Breast epithelium (tissue), 4 donors: ENCODE data around the gene AK1. TPM values are rescaled to one million over a fixed set of nuclear protein-coding genes. Genes with fewer than 3 reads are reported as not detected.
A peak's percentile ranks its signal among the peaks of the same experiment; 100 is the strongest.

Experiments
- DNase-seq, 2 donors: peaks; one replicate each; pipeline ENCODE4 v3.0.0-alpha.2; 2019; ENCODE audit warnings: low spot score in 2 of 2
- H3K27ac ChIP-seq, 2 donors: fragments of 200-600 bp; sonication (generic) in 1 of 2; one replicate each; pipeline ENCODE4 v1.5.1; 2016 to 2019; ENCODE audit warnings: mild to moderate bottlenecking in 1 of 2
- H3K27me3 ChIP-seq, 2 donors: fragments of 200-600 bp; sonication (generic) in 1 of 2; one replicate each; pipeline versions ENCODE4 v1.5.1 to v1.6.0; 2017 to 2019; ENCODE audit warnings: control low read depth in 1 of 2, mild to moderate bottlenecking in 1 of 2
- H3K36me3 ChIP-seq: fragments of 200-600 bp; one replicate; pipeline ENCODE4 v1.5.1; 2019
- H3K4me1 ChIP-seq, 2 donors: fragments of 200-600 bp; sonication (generic); one replicate each; pipeline ENCODE4 v1.5.1; 2016 to 2019; ENCODE audit warnings: control low read depth in 1 of 2
- H3K4me3 ChIP-seq, 3 donors: fragments of 200-600 bp; sonication (generic); 1 replicate in 2 of 3; 2 replicates in 1 of 3; pipeline ENCODE4 v1.5.1; 2016 to 2019; ENCODE audit warnings: mild to moderate bottlenecking in 3 of 3, moderate library complexity in 2 of 3
- H3K9me3 ChIP-seq, 2 donors: fragments of 200-600 bp; sonication (generic) in 1 of 2; one replicate each; pipeline ENCODE4 v1.5.1; 2016 to 2019; ENCODE audit warnings: control low read depth in 1 of 2
- POLR2A ChIP-seq: fragments of 450-650 bp; IDR thresholded peaks from one replicate; pipeline ENCODE4 v1.6.1; 2016; ENCODE audit warnings: antibody characterized with exemption, mild to moderate bottlenecking, moderate library complexity
- POLR2AphosphoS5 ChIP-seq, 3 donors: sonication (generic); formaldehyde crosslinking; IDR thresholded peaks; one replicate each; pipeline ENCODE4 v1.6.1; 2017; ENCODE audit warnings: antibody characterized with exemption in 3 of 3
- intact Hi-C: fragments of 100-400 bp; cut with DNase I; formaldehyde crosslinking; loops from one replicate; pipeline ENCODE4 v1.15.1; 2023; ENCODE audit warnings: low total_unique reads
- total RNA-seq, 3 donors: library from RNA; depleted of rRNA; stranded (reverse); fragments of >200 nt; gene quantifications; one replicate each; pipeline ENCODE4 v1.1.0, GENCODE V29; 2016
- TF ChIP-seq, protein P1 (sequence below), 3 donors: fragments of 450-650 bp; IDR thresholded peaks; one replicate each; pipeline ENCODE4 v1.5.1; 2016 to 2017; ENCODE audit warnings: antibody characterized with exemption in 3 of 3, mild to moderate bottlenecking in 3 of 3, moderate library complexity in 3 of 3

AK1 gene
- total RNA-seq, 3 donors from 2014 or later, result 23.5 to 30.2 (median 23.6) TPM

DNA sequence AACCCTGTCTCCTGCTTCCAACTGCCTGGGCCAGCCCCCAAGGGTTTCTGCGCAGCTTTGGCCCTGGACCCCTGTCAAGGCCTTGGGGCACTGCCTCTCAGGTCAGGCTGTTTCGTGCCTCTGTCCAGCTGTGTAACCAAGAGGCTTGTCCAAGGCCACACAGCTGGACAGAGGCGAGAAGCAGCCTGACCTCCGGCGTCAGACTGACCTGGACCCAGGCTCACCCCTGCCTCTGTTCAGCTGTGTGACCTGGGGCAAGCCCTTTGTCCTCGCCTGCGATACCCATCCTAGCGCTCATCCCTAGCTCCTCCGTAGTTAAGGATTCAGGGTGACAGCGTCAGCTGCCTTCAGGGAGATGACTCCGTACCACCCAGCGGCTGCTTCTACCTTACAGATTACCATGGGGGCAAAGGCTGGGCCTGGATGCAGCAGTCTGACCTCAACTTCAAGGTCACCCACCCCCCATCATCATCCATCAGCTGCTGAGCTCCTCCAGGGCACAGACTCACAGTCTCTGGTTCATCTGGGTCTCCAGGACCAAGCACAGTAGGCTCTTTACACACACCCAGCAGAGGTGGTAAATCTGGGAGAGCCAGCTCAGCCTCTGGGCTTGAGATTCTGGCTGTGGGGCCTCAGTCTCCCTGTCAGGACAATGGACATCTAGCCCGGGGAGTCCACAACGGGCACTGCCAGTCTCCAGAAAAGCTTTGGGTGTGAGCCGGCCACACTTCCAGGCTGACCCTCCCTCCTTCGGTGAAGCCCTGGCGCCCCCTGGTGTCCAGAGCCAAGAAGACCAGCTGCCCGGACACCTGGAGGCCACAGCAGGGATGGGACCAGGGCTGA is 7.9 kb downstream of the AK1 start:
- peak; percentile 76 to 84 for DNase-seq
- H3K9me3 ChIP-seq, result no peaks in the 10 kb centered on the region

DNA sequence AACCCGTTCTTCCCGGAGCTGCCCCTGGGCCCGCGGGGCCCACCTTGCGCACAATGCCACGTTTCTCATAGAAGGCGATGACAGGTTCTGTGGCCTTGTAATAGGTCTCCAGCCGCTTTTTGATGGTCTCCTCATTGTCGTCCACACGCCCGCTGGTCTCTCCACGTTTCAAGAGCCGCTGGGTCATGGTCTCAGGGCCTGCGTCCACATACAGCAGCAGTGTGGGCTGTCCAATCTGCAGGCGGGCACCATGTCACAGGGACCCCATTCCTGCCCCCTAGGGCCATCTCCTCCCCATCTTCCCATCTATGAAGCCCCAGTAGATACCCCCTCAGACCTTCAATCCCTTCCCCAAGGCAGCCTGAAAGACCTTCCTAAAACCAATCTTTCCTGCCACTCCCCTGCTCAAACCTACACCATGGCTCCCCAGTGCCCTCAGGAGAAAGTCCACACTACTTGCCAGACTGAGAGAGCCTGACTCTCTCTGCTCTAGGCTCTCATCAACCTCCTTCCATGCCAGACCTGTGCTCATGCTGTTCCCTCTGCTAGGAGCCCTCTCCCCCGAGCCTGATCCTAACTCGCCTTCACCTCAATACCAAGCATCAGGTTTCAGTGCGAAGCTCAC is 9.1 kb downstream of the AK1 start:
- Histone ChIP-seq H3K4me1 (no peaks in the 10 kb centered on the region), H3K4me3 (no peak overlapping the region), H3K9me3 (no peaks in the 10 kb centered on the region), H3K36me3 (no peaks in the 10 kb centered on the region), H3K27me3 (no peaks in the 10 kb centered on the region), H3K27ac (peak overlapping the region in 1 of 2 donors; percentile 17)
- intact Hi-C loops, result loop anchor here (5.0 kb wide), 1 partner anchor 54 kb away; no protein-coding TSS in a partner anchor
- TF ChIP-seq, protein P1, sequence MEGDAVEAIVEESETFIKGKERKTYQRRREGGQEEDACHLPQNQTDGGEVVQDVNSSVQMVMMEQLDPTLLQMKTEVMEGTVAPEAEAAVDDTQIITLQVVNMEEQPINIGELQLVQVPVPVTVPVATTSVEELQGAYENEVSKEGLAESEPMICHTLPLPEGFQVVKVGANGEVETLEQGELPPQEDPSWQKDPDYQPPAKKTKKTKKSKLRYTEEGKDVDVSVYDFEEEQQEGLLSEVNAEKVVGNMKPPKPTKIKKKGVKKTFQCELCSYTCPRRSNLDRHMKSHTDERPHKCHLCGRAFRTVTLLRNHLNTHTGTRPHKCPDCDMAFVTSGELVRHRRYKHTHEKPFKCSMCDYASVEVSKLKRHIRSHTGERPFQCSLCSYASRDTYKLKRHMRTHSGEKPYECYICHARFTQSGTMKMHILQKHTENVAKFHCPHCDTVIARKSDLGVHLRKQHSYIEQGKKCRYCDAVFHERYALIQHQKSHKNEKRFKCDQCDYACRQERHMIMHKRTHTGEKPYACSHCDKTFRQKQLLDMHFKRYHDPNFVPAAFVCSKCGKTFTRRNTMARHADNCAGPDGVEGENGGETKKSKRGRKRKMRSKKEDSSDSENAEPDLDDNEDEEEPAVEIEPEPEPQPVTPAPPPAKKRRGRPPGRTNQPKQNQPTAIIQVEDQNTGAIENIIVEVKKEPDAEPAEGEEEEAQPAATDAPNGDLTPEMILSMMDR (IDR thresholded peaks at IDR 0.05), result no peak
- TF ChIP-seq POLR2A, result no peak
- TF ChIP-seq POLR2AphosphoS5 (IDR thresholded peaks at IDR 0.05), result no peak
- DNase-seq, result no peak

More for the DNA sequence above, 7.9 kb downstream of the AK1 start:
- TF ChIP-seq, protein P1 (IDR thresholded peaks at IDR 0.05), result peak; percentile 70 to 94 (median 92)
- TF ChIP-seq POLR2AphosphoS5 (IDR thresholded peaks at IDR 0.05) (peak; percentile 42 to 61 (median 51)), POLR2A (no peak)
- H3K4me1 ChIP-seq, result peaks cover 3 to 10% of the 10 kb centered on the region in 2 donors
- intact Hi-C loops, result loop anchor here (5.0 to 10.0 kb wide), 2 partner anchors 53 to 85 kb away; partner anchors contain the start of gene CDK9
- no peaks in the 10 kb centered on the region for H3K36me3 ChIP-seq
- no peaks in the 10 kb centered on the region for H3K27me3 ChIP-seq
- H3K27ac ChIP-seq, result peak overlapping the region in 1 of 2 donors; percentile 8
- no peak overlapping the region for H3K4me3 ChIP-seq

DNA sequence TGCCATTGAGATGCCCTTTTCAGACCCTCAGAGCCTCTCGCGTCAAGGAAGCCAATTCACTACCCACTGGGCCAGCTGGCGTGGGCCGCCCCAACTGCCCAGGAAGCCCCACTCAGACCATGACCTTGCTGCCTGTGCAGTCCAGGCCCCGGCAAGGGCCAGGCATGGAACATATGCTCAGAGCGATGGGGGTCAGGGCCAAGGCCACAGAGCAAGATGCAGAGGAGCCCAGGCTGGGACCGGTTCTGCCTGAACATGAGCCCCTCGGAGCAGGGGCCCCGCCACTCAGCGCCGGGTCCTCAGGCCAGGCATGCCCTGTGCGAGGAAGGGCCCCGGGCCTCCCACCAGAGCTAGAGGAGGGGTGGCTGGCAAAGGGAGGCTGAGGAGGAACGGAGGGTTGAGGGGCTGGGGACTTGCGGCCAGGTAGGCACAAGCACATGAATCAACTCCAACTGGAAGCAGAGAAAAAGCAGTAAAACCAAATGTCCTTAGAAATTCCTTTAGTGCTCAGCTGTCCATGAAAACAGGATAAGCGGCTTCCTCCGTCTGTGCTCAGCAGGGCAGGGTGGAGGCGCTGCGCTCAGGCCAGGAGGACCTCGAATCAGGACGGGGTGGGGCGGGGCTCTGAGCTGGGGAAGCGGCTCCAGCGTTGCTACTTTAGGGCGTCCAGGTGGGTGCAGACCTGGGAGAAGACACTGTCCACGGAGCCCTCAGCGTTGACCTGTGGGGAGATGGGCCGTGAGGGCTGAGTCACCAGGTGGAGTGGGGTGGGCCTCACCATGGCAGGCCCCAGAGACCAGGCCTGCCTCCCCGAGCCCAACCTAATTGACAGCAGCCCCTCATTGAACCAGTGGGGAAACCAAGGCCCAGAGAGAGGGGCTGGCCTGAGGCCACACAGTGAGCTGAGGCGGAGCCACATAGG is 9.9 kb downstream of the AK1 start:
- intact Hi-C loops, result loop anchor here (2.0 to 5.0 kb wide), 2 partner anchors 55 to 131 kb away; no protein-coding TSS in a partner anchor
- Histone ChIP-seq H3K9me3 (no peaks in the 10 kb centered on the region), H3K36me3 (no peaks in the 10 kb centered on the region), H3K27ac (peak overlapping the region in 1 of 2 donors; percentile 45), H3K4me1 (no peaks in the 10 kb centered on the region), H3K27me3 (no peaks in the 10 kb centered on the region), H3K4me3 (no peak overlapping the region)
- no peak for DNase-seq
- TF ChIP-seq, protein P1 (IDR thresholded peaks at IDR 0.05), result no peak
- no peak for TF ChIP-seq POLR2AphosphoS5 (IDR thresholded peaks at IDR 0.05)
- TF ChIP-seq POLR2A, result no peak

DNA sequence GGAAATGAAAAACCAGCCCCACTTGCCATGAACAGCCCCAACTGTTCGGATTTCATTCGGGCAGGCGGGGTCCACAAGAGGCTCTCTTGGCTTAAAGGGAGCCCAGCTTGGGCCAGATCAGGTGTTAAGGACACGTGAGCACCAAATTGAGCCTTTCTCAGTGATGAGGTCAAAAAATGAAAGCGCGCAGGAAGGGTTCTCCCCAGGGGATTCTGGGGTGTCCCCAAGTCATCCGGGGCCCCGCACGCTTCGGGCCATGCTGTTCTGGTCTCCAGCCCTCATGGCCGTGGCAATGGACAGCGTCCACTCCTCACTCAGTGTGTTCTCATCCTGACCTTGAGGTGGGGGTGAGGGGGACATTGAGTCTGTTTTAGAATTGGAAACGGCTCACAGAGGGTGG is 10.9 kb downstream of the AK1 start:
- no peaks in the 10 kb centered on the region for H3K36me3 ChIP-seq
- no peak overlapping the region for H3K4me3 ChIP-seq
- no peak for DNase-seq
- H3K9me3 ChIP-seq, result no peaks in the 10 kb centered on the region
- H3K27ac ChIP-seq, result no peak overlapping the region
- intact Hi-C loops, result loop anchor here (2.0 to 5.0 kb wide), 2 partner anchors 56 to 130 kb away; no protein-coding TSS in a partner anchor
- no peak for TF ChIP-seq POLR2AphosphoS5 (IDR thresholded peaks at IDR 0.05)
- TF ChIP-seq, protein P1 (IDR thresholded peaks at IDR 0.05), result no peak
- no peak for TF ChIP-seq POLR2A
- peaks cover 0 to 4% of the 10 kb centered on the region in 2 donors for H3K4me1 ChIP-seq
- no peaks in the 10 kb centered on the region for H3K27me3 ChIP-seq
